Measurements from ENCODE around the gene GBX2.

GRCh38 chr2:236216711-236217110, 48.5 kb upstream of the GBX2 start:
- no peak for TF ChIP-seq CTCF (IDR thresholded peaks at IDR 0.05)
- TF ChIP-seq POLR2A (IDR thresholded peaks at IDR 0.05): no peak
